ENCODE results near the gene KCNQ1OT1. TPM values are rescaled to one million over a fixed set of nuclear protein-coding genes. Genes with fewer than 3 reads are reported as not detected.

The KCNQ1OT1 gene
- total RNA-seq, 1 donor: 5.1 TPM

- TF ChIP-seq CTCF (IDR thresholded peaks at IDR 0.05; ENCODE audit: extremely low read depth, low read depth, low read length): no peak
- Histone ChIP-seq H3K4me2 (ENCODE audit: insufficient read depth, low read length) (no peak overlapping the region), H2AFZ (ENCODE audit: low read length) (no peak overlapping the region), H3K79me2 (ENCODE audit: insufficient read depth, low read length) (no peaks in the 10 kb centered on the region), H3K9me3 (ENCODE audit: low read depth, low read length) (peaks cover 28% of the 10 kb centered on the region), H4K20me1 (ENCODE audit: insufficient read depth, low read length) (no peaks in the 10 kb centered on the region), H3K27me3 (ENCODE audit: insufficient read depth, low read length) (no peaks in the 10 kb centered on the region), H3K36me3 (ENCODE audit: insufficient read depth, low read length) (no peaks in the 10 kb centered on the region), H3K4me1 (ENCODE audit: insufficient read depth, low read length) (no peaks in the 10 kb centered on the region), H3K4me3 (ENCODE audit: insufficient read depth, low read length) (no peak overlapping the region), H3K27ac (ENCODE audit: low read depth, low read length) (no peak overlapping the region)
- peak; percentile 15 for DNase-seq (ENCODE audit: insufficient read length, low spot score, missing footprints)
Observed at GRCh38 chr11:2650343-2650867, 49.4 kb downstream of the KCNQ1OT1 start.

- Histone ChIP-seq H3K27me3 (ENCODE audit: insufficient read depth, low read length) (no peaks in the 10 kb centered on the region), H3K79me2 (ENCODE audit: insufficient read depth, low read length) (no peaks in the 10 kb centered on the region), H3K9me3 (ENCODE audit: low read depth, low read length) (peaks cover 34% of the 10 kb centered on the region), H3K4me1 (ENCODE audit: insufficient read depth, low read length) (no peaks in the 10 kb centered on the region), H3K27ac (ENCODE audit: low read depth, low read length) (no peak overlapping the region), H2AFZ (ENCODE audit: low read length) (no peak overlapping the region), H3K4me2 (ENCODE audit: insufficient read depth, low read length) (no peak overlapping the region), H3K4me3 (ENCODE audit: insufficient read depth, low read length) (no peak overlapping the region), H4K20me1 (ENCODE audit: insufficient read depth, low read length) (no peaks in the 10 kb centered on the region), H3K36me3 (ENCODE audit: insufficient read depth, low read length) (no peaks in the 10 kb centered on the region)
- TF ChIP-seq CTCF (IDR thresholded peaks at IDR 0.05; ENCODE audit: extremely low read depth, low read depth, low read length): no peak
- DNase-seq (ENCODE audit: insufficient read length, low spot score, missing footprints): no peak
Observed at GRCh38 chr11:2649848-2650247, 49.9 kb downstream of the KCNQ1OT1 start.

GRCh38 chr11:2649400-2649799 lies 50.4 kb downstream of the KCNQ1OT1 start:
- H3K36me3 ChIP-seq (ENCODE audit: insufficient read depth, low read length): no peaks in the 10 kb centered on the region
- no peak overlapping the region for H2AFZ ChIP-seq (ENCODE audit: low read length)
- H3K79me2 ChIP-seq (ENCODE audit: insufficient read depth, low read length): no peaks in the 10 kb centered on the region
- H3K9me3 ChIP-seq (ENCODE audit: low read depth, low read length): peaks cover 38% of the 10 kb centered on the region
- H4K20me1 ChIP-seq (ENCODE audit: insufficient read depth, low read length): no peaks in the 10 kb centered on the region
- H3K4me3 ChIP-seq (ENCODE audit: insufficient read depth, low read length): no peak overlapping the region
- TF ChIP-seq CTCF (IDR thresholded peaks at IDR 0.05; ENCODE audit: extremely low read depth, low read depth, low read length): no peak
- no peak overlapping the region for H3K27ac ChIP-seq (ENCODE audit: low read depth, low read length)
- H3K4me2 ChIP-seq (ENCODE audit: insufficient read depth, low read length): no peak overlapping the region
- no peaks in the 10 kb centered on the region for H3K27me3 ChIP-seq (ENCODE audit: insufficient read depth, low read length)
- no peaks in the 10 kb centered on the region for H3K4me1 ChIP-seq (ENCODE audit: insufficient read depth, low read length)
- DNase-seq (ENCODE audit: insufficient read length, low spot score, missing footprints): no peak

- Histone ChIP-seq H3K36me3 (ENCODE audit: insufficient read depth, low read length) (no peaks in the 10 kb centered on the region), H3K9me3 (ENCODE audit: low read depth, low read length) (peaks cover 44% of the 10 kb centered on the region), H3K4me3 (ENCODE audit: insufficient read depth, low read length) (no peak overlapping the region), H3K4me1 (ENCODE audit: insufficient read depth, low read length) (no peaks in the 10 kb centered on the region), H3K4me2 (ENCODE audit: insufficient read depth, low read length) (no peak overlapping the region), H4K20me1 (ENCODE audit: insufficient read depth, low read length) (no peaks in the 10 kb centered on the region), H3K27me3 (ENCODE audit: insufficient read depth, low read length) (no peaks in the 10 kb centered on the region), H3K79me2 (ENCODE audit: insufficient read depth, low read length) (no peaks in the 10 kb centered on the region), H3K27ac (ENCODE audit: low read depth, low read length) (no peak overlapping the region), H2AFZ (ENCODE audit: low read length) (no peak overlapping the region)
- no peak for DNase-seq (ENCODE audit: insufficient read length, low spot score, missing footprints)
- no peak for TF ChIP-seq CTCF (IDR thresholded peaks at IDR 0.05; ENCODE audit: extremely low read depth, low read depth, low read length)
Observed at GRCh38 chr11:2647953-2648352, 51.8 kb downstream of the KCNQ1OT1 start.

Measured in osteoblast (primary cell).